GM21529 (cell line): ENCODE results near the gene VPS29.
"Not testable (repeated sequence)": the region's sequence is repeated elsewhere in the genome, so short reads cannot be mapped to it uniquely, and the experiment has no call there.

Experiments
- ATAC-seq: cut with Tn5 transposase; IDR thresholded peaks from one replicate; pipeline ENCODE4 v1.9.1; 2021; ENCODE audit not compliant: unreplicated experiment

Gene VPS29

DNA sequence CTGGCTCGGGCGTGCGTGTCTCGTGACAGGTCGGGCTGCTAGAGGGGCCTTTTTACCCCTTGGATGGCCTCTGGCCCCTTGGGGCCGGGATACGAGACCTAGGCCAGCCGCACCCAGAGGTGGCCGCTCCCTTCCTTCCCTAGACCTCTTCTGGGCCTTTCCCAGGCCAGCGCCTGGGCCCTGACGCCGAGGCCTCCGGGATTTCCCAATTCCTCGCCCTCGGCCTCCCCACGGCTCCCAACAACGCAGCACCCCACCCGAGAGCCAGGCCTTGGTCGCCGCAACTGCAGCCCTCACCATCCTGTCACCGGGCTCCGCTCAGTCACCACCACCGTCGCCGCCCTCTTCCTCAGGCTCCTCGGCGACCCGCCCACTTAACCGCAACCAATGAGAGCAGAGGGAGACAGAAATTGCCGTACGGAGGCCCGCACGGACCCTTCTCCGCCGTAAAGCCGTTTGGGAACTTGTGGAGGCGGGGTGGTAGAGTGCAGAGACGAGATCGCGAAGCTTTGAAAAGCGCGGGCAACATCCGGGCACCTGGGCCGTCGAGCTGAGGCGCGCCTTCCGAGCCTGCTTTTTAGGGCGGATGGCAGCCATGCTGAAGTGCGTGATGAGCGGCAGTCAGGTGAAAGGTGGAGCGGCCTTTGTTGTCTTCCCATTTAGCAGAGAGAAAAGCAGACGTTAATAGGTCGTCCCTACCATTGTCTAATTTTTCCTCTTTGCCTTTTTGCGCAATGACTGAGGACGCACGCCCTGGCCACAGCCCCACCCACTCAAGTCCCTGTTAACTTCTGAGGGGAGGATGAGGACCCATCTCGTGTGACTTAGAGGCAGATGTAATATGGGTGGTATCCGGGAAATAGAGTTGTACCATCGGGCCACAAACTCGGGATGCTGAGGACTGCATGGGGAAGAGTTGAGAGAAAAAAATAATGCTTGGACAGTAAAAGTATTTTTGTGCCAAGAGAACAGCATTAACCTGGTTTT lies at the start of gene VPS29, which contains the start of gene RAD9B:
Gene VPS29, minus strand, starts transcription at position 360 of the 987 bp plus-strand sequence. Its CDS starts 60 bp downstream, at position 300.
Gene RAD9B, plus strand, starts transcription at position 580 of the 987 bp plus-strand sequence. Its CDS starts 7 bp downstream, at position 587.
- ATAC-seq, result peak; percentile 91

- no peak for ATAC-seq
These were observed 49.1 kb upstream of the VPS29 start for GRCh38 chr12:110550981-110551380.

GRCh38 chr12:110549716-110550115 lies 47.8 kb upstream of the VPS29 start:
- no peak for ATAC-seq

DNA sequence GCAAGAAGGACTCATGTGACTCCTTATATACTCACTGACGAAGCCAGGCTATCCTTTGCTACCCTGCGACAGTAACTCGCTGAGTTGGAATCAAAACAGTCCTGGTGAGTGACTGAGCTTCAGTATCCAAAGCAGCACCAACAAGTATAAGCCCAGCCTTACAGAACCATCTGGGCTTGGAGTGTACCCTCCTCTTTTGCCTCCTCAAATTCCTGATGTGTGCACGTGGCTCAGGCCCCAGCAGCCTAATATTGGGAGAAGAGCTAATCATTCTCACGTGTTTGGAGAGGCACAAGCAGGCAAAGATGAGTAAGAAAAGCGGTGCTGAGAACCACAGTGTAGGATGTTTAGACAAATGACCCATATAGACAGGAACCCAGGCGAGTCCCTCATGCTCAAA lies 46.8 kb upstream of the VPS29 start:
- no peak for ATAC-seq

GRCh38 chr12:110547090-110547489 lies 45.2 kb upstream of the VPS29 start:
- ATAC-seq, result no peak

DNA sequence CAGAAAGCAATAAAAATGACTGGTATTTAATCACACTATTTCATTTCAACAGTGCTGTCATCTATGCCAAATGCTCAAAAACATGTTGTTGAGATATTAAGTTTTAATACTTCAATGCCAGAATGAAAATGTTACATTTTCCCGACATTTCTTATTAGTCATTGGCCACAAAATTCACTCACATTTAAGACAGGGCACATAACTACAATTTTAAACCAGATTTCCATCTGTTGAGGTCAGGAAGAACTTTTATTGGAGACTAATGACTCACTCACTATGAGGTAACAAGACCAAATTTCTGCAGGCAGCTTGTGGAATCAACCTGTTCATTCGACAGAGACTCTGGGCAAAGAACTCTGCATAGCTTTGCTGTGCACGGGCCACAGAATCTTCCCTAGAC lies 44.4 kb upstream of the VPS29 start:
- ATAC-seq, result no peak

DNA sequence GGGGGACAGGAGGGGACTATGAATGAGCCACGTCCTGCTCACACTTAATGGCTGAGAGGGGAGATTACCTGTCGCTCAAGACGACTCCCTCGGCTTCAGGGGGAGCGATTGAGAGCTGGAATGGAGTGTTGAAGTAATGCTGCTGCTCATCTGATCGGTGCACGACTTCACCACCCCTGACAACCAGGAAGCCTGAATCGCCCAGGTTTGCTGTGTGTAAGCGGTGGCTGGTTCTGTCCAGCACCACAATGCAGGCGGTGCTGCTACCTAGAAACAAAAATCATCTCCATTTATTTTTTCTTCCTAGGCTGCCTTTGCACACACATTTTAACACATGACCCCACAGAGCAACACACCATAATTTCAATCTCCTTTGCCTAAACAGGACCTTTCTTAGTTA lies 43.9 kb upstream of the VPS29 start:
- ATAC-seq, result no peak

- ATAC-seq, result not testable (repeated sequence)
These were observed 43.3 kb upstream of the VPS29 start for GRCh38 chr12:110545259-110545658.

- no peak for ATAC-seq
These were observed 42.1 kb upstream of the VPS29 start for GRCh38 chr12:110543965-110544364.

GRCh38 chr12:110543252-110543959 lies 41.5 kb upstream of the VPS29 start:
- ATAC-seq, result no peak

GRCh38 chr12:110540048-110540447 lies 38.1 kb upstream of the VPS29 start:
- no peak for ATAC-seq

GRCh38 chr12:110538869-110539622 lies 37.1 kb upstream of the VPS29 start:
- ATAC-seq, result no peak

DNA sequence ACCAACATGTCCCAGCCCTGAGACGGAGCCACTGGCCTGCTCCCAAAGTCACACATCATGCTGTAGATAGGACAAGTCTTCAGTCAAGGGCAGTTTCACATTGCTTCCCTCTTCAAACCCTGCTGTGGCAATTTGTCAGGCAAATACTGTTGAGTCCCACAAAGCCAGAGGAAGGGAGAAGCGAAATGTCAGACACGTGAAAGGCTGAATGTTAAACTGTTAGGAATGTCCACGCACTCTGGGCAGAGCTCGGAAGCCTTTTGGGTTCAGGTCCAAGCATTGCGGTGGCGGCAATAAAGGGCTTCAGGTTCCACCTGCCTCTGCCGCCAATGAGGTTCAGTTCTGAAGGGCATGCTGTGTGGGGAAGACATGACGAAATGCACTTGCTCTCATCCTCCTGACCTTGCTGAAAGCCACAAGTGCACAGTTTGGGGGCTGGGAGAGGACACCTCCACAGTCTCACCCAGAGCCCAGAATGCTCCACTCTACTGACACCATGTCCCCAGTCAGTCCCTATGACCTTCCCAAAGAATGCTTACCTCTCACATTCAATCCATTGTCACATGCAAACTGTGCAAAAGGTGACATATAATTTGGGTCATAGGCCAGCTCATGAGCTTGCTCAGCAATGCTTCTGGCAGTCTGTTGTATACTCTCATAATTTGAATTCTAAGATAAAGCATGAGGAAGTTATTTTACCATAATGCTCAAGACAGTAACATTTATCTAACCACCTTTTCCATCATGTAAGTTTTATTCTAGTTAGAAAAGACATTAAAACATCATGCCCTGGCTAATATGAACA lies 35.9 kb upstream of the VPS29 start:
- ATAC-seq, result no peak

DNA sequence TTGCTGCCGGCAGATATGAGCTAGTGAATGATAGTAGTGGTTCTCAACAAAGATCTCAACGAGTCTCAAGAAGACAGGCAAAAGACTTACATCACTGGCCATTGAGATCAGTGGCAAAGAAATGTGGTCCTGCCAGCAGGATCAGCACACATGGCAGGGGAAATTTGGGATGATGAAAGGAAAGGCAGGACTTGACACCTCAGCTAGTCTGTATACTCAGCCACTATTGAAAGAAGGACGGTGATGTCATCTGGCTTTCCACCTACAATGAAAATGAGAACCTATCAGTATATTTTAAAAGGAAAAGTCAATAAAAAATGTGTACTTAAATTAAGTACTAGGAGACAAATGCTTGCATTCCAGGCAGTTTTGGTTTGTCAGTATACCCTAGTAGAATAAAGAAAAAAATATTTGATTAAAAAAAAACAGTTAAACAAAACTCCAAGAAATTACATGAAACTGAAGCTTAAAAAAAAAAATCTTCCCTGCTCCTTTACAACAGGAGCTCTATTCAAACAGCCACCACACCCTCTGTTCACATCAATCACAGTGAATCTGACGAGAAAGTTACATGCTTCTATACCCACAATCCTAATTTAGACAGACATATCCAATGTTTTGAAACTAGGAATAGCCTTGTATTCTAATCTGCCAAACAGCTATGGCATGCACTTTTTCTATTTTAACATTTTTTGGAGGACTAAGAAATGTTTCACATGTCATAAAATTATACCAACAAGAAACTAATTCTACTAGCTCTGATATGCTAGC lies 35.1 kb upstream of the VPS29 start:
- ATAC-seq, result no peak

- no peak for ATAC-seq
These were observed 32.9 kb upstream of the VPS29 start for GRCh38 chr12:110534811-110535210.

- ATAC-seq, result no peak
These were observed 31.7 kb upstream of the VPS29 start for GRCh38 chr12:110533607-110534006.

DNA sequence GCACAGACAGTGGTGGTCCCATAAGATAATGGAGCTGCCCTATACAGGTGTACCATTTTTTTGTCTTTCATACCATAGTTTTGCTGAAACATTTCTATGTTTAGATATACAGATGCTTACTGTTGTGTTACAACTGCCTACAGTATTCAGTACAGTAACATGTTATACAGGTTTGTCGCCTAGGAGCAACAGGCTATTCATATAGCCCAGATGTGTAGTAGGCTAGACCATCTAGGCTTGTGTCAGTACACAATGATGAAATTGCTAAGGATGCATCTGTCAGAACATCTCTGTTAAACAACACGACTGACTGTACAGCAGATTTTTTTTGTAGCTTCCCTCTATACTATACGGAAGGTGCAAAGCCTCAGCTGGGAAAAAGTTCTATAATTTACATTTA lies 30.7 kb upstream of the VPS29 start:
- no peak for ATAC-seq

DNA sequence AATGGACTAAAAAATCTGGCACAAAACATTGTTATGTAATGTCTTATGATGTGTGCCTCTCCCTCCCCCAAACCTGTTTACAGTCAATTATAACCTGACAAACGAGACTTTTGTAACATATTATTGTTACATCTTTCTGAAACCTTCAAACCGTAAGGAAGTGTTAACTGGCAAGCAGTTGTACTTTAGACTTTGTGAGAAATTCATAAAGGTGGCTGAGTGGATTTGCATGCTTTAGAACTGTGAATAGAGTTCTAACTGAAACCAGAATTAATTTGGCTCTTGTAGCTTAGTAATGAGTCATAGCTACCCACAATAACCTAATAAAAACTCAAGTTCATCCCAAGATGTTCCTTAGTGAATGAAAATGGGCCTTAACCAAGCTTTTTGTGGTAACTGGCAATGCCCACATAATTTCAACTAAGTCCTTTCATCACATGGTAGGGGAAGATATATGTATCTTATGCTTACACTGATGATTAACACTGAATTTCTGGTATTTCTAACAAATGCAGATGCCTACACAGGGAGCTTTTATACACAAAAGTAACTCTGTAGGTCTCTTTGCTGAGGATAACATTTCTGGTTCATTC lies 29.9 kb upstream of the VPS29 start:
- peak; percentile 83 for ATAC-seq

GRCh38 chr12:110530511-110530910 lies 28.6 kb upstream of the VPS29 start:
- no peak for ATAC-seq
